Activated T-helper 1 cell treated with anti-CD3 and anti-CD28 coated beads, Interleukin-2, amount 50 U/mL, for 16 hours (primary cell): ENCODE results near the gene ELF1.
"Not testable (repeated sequence)": the region's sequence is repeated elsewhere in the genome, so short reads cannot be mapped to it uniquely, and the experiment has no call there.

ENCODE experiments used
- DNase-seq, 2 donors: peaks; one replicate each; pipeline ENCODE4 v3.0.0-alpha.2; 2020; ENCODE audit warnings: low read depth in 1 of 2, low spot score in 1 of 2

The ELF1 gene

DNA sequence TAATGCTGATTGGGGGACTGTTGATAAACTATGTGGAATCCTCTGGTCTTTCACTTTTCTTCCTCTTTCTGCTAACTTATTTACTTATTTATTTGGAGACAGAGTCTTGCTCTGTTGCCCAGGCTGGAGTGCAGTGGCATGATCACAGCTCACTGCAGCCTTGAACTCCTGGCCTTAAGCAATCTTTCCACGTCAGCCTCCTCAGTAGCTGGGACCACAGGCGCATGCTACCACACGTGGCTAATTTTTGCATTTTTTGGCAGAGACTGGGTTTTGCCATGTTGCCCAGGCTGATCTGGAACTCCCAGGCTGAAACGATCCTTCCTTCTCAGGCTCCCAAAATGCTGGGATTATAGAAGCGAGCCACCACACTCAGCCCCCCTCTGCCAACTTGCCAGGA lies 77.5 kb downstream of the ELF1 start:
- DNase-seq = no peak

DNA sequence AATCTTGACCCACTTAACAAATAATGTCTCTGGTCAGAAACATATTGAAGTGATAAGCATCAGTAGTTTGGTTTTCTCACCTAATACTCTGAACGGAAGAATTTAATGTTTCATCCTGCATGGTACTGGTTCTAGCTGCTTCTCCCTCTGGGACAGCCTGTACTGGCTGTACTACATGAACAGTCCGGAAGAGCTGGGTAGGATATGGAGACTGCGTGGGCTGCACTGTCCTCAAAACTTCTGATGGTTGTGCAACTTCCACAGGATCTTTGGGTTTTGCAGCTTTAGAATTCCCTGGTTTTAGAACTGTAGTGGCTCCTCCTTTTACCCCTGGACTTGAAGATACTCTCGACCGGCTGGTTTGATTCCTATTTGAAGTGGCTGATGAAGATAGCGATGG lies 78.3 kb downstream of the ELF1 start:
- DNase-seq = no peak

DNA sequence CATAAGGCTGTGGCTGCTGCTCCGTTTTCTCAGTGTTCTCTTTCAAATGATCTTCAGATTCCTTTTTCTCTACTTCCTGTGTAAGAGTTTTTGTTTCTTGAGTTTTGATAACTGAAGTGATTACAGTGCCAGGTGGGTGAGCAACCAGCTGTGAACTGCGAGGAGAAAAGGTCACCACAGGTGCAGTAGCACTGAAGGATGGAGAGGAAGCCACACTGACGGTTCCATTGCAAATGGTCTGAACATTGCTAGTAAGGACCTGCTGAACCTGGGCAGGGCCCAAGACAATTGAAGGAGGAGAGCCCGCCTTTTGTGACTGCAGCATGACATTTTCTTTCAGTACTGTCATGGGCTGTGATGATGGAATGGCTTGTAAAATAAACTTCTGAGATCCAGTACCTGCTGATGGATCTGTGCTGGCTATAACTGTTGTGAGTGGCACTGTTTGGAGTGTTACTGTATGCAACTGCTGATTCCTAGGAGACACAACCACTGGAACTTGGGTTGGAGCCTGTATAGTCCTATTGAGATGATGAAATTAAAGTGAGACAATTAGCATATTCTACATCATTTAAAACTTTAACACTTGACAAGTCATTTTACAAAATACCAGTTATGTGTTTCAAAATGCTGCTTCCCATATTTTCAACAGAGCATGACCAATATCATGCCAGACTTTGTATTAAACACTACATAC lies 85.5 kb downstream of the ELF1 start:
- no peak for DNase-seq

DNA sequence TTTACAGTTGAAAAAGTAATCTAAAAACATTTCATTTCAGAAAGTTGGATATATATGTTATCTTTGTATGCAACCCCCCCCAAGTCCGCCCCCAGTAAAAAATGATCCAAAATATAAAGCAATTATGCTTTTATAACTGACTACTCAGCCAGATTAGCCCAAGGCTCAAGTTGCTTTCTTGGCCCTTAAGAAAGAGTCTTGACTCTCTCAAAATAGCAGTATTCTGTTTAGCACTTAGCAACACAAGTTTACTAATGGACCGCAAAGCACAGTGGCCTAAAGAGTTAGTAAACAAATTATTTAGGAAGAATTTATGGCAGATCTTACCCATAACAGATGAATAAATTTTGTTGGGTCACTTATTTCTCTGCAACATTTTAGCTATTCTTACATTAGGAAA lies 86.9 kb downstream of the ELF1 start:
- no peak for DNase-seq

DNA sequence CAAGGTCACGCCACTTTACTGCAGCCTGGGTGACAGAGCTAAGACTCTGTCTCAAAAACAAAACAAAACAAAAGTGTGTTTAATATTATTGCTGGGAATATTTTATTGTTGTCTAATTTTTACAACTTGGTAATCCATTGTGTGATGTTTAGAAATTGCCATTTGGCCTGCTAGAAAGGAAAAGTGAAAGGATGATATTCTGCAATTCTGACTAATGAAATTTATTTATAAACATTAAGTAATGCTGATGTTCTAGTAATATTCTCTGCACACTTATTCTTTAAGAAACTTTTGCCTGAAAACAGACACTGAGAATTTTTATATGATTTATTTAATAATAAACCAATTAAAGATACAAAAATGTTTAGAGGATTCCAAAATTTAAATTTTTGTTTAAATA lies 87.4 kb downstream of the ELF1 start:
- DNase-seq = no peak

DNA sequence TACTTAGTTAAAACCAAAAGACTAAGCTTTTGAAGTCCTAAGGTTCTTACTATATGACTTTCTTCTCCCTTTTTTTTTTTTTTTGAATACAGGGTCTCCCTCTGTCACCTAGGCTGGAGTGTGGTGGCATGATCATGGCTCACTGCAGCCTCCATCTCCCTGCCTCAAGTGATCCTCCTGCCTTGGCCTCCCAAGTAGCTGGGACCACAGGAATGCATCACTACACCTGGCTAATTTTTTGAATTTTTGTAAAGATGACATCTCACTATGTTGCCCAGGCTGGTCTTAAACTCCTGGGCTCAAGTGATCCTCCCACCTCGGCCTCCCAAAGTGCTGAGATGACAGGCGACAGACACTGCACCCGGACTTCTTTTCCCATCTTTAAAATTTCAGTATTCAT lies 89.2 kb downstream of the ELF1 start:
- DNase-seq = not testable (repeated sequence)

DNA sequence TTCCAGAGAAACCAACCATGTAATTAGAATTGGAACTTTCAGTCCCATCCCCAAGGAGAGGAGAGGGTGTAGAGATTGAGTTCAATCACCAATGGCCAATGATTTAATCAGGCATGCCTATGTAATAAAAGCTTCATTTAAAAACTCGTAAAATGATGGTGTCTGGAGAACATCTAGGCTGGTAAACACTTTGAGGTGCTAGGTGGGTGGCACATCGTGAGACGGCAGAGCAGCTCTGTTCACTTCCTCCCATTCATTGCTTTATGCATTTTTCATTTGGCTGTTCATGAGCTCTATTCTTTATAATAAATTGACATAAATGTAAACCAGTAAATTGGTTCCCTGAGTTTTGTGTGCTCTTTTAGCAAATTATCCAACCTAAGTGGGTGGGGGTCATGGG lies 90.1 kb downstream of the ELF1 start:
- no peak for DNase-seq

DNA sequence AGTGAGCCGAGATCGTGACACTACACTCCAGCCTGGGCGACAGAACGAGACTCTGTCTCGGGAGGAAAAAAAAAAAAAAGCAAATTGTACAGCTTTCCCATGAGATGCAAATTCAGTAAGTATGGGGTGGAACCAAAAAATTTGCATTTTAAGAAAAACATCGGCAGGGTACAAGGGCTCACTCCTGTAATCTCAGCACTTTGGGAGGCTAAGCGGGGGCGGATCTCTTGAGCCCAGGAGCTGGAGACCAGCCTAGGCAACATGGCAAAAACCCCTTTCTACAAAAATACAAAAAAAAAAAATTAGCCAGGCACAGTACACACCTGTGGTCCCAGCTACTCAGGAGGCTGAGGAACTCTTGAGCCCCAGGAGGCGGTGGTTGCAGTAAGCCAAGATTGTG lies 91.2 kb downstream of the ELF1 start:
- DNase-seq = no peak

DNA sequence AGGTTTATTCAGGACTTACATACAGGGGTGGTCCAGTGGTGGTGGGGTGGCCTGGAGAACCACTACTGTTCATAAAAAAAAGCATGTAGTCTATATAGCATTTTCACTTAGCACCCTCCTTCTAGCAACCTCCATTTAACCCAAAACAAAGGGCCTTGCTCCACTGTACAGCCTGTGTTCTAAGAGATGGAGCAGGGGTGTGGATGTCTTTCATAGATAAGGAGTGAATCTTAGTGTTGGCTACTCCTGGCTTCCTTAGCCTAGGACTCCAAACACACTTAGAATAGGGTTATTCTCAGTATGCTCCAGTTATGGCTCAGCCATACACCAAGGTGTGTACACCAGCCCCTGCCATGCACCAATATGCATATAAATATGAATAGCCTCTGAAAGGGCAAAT lies 95.2 kb downstream of the ELF1 start:
- DNase-seq = no peak

DNA sequence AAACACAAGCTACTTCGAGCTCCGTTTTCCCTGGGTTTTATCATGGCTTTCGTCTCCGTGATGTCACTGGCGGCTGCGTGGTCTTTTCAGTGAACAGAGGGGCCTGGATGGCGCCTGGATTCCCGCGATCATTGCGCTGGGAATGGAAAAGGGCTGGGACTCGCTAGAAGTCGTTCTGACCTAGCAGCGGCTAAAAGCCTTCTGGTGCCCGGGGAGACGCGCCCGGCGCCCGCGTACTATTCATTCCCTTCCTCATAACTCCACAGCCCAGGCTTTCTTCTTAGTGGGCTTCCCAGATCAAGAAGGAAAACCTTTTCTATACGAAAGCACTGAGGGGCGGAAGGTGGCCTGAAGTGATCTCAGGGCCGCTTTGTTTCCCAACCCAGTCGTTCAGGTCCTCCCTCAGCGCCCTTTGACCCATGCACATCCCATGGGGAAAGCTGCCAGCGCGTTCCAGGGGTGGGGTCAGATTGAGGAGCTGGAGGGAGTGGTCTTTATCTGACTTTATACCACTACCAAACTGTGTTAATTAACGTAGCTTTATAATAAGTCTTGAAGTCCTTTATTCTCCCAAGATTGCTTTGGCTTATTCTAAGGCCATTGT lies 96.6 kb downstream of the ELF1 start:
- DNase-seq = no peak

DNA sequence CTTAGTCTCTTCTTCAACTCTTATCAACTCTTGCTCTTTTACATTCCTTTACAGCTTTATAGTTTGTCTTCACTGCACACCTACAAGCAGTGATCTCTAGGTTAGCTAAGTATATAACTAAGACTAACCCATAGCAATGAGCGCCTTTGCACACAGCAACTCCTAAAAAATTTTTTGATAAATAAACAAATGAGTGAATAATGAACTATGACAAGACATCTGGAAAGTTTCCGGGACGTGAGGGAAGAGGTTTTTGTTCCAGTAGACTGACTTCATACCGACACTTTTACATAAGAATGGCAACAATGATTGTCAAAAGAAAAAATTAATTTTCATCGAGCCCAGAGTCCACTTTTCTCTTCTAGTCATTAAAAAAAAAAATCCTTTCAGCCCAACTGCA lies 98.3 kb downstream of the ELF1 start:
- DNase-seq = no peak

DNA sequence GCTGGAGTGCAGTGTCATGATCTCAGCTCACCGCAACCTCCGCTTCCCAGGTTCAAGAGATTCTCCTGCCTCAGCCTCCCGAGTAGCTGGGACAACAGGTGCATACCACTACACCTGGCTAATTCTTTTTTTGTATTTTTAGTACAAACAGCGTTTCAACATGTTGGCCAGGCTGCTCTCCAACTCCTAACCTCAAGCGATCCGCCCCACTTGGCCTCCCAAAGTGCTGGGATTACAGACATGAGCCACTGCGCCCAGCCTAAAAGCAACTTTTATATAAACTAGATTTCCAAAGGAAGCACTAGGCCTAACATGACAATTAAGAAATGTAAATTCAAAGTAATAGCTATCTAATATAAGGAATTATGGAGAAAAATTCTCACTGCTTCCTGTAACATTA lies 99.2 kb downstream of the ELF1 start:
- DNase-seq = not testable (repeated sequence)

DNA sequence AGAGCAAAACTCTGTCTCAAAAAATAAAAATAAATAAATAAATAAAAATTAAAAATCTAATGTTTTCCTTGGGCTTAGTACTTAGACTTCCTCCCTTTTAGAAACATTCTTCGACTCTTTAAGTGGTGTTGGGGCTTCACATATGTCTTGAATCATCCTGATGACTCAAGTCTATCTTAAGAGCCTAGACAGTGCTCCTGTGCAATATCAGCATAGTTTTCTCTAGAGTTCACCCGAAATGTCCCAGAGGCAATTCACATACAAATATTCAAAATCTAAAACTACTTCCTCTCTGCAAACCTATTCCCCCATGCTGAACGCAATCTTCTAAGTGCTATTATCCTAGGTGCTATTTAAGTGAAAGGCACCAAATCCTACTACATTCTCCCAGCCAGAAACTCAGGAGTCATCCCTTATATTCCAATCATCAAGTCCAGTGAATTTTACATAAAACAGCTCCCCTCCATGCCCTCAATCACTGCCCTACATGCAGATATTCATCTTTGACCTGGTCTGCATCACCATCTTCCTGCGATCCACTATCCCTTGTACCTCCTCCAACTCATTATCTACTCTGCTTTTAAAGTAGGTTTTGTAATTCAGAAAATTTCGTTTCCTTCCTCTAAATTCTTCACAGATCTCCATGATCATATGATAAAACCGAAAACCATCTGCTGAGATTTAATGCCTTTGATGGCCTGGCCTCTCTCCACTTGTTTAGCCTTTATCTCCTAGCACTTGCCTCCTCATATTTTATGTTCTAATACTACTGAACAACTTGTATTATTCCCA lies 102.7 kb downstream of the ELF1 start:
- DNase-seq = no peak

DNA sequence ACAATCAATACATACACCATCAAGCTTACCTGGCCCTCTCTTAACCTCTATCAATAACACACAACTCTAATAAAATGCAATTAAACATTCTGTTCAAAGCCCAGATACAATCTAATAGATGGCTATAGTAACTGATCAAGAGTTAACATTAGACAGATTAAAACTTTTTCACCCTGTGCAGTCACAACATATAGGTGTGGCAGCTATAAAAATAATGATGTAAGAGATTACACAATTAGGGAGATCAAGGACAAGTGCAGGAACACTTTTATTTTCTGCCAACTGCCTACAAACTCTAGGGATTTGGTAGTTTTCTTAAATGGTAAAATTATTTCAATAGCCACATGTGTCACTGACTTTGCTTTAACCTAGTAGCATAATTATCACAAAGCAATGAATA lies 104.3 kb downstream of the ELF1 start:
- DNase-seq = not testable (repeated sequence)

DNA sequence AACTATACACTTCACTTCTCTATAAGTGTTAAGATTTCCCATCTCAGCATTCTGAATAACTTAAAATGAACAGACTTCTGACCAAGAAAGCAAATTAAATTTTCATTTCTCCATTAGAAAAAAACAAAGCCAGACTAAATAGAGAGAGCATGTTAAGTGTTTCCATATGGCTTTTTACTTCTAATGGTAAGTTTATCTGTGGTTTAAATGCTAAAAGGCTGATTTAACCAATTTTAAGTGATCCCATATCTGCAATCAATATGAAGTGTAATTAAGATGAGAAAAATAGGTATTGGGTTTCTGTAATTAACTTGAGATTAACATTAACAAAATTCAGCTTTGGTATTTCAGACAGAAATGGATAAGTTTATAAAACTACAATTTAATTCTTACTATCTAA lies 107.8 kb downstream of the ELF1 start:
- no peak for DNase-seq

DNA sequence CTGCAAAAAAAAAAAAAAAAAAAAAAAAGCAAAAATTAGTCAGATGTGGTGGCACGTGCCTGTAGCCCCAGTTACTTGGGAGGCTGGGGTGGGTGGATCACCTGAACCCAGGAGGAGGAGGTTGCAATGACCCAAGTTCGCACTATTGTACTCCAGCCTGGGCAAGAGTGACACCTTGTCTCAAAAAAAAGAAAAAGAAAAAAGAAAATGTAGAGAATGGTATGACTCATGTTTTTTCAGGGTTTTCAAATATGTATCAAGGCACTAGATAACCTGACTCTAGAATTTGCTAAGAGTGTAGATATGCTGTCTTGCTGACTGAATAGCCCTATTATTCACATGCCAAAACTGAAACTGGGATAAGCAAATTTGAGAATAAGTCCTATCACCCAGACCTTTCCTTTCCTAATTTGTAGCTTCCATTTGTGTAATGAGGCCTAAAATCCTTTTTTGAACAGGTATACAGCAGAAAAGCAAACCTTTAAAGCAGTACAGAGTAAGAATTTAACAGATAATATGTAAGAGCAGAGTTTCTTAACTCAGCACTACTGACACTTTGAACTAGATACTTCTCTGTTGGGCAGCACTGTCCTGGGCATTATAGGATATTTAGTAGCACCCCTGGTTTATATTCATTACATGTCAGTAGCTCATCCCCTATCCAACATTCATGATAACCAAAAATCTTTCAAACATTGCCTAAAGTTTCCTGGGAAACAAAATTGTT lies 108.6 kb downstream of the ELF1 start:
- no peak for DNase-seq

DNA sequence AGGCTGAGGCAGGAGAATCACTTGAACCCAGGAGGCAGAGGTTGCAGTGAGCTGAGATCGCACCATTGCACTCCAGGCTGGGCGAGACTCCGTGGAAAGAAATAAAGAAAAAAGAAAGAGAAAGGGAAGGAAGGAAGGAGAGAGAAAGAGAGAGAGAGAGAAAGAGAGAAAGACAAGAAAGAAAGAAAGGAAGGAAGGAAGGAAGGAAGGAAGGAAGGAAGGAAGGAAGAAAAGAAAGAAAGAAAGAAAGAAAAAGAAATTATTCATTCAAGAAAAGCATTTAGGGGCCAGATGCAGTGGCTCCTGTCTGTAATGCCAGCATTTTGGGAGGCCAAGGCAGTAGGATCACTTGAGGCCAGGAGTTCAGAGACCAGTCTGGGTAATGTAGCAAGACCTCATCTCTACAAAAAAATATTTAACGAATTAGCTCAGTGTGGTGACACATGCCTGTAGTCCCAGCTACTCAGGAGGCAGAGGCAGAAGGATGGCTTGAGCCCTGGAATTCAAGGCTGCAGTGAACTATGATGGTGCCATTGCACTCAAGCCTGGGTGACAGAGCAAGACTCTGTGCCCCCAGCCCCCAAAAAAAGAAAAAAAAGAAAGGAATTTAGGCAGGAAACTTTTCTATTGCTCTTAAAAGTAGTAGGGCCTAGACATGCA lies 109.4 kb downstream of the ELF1 start:
- not testable (repeated sequence) for DNase-seq

DNA sequence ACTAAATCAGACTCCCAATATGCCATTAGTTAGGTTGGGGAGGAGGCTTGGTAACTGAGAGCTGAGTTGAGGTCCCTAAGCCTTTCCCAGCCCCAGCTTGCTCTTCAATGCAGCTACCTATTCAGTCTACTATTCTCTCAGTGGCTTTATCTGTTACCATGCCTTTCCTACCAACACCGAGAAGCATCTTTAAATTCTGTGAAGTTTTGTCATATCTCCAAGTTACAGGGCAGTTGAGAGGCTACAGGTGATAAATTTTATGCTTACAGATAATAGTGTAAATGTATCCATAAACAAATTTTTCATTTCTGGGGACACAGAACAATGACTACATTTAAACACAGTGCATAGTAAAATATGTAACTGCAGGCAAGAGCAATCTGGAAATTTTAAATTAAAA lies 110.6 kb downstream of the ELF1 start:
- DNase-seq = no peak

DNA sequence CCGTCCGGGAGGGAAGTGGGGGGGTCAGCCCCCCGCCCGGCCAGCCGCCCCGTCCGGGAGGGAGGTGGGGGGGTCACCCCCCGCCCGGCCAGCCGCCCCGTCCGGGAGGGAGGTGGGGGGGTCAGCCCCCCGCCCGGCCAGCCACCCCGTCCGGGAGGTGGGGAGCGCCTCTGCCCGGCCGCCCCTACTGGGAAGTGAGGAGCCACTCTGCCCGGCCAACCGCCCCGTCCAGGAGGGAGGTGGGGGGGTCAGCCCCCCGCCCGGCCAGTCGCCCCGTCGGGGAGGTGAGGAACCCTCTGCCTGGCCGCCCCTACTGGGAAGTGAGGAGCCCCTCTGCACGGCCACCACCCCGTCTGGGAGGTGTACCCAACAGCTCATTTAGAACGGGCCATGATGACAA lies 118.1 kb downstream of the ELF1 start:
- DNase-seq = not testable (repeated sequence)

DNA sequence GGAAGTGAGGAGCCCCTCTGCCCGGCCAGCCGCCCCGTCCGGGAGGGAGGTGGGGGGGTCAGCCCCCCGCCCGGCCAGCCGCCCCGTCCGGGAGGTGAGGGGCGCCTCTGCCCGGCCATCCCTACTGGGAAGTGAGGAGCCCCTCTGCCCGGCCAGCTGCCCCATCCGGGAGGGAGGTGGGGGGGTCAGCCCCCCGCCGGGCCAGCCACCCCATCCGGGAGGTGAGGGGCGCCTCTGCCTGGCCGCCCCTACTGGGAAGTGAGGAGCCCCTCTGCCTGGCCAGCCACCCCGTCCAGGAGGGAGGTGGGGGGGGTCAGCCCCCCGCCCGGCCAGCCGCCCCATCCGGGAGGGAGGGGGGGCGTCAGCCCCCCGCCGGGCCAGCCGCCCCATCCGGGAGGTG lies 118.5 kb downstream of the ELF1 start:
- DNase-seq = not testable (repeated sequence)

DNA sequence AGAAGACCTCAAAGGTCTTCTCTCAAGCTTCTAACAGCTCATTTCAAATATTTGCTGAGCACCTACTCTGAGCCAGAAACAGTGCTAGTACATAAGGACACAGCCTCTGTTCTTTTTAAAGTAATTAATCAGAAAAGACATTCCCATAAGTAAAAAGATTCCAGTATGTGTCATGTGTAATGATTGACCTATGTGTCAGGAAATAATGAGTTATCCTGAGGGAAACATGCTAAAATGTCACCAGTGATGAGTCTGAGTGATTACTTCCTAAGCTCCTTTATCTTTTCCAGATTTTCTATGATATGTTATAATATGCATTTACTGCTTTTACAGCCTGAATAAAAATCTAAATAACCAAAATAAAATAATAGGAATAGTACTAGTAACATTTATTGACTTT lies 122.1 kb downstream of the ELF1 start:
- no peak for DNase-seq
